Endothelial cell of umbilical vein (primary cell): ENCODE results near the gene ATXN1. TPM values are rescaled to one million over a fixed set of nuclear protein-coding genes. Genes with fewer than 3 reads are reported as not detected.

Experiments used
- BruUV-seq: library from RNA; stranded (reverse); fragments of 400-500 nt; replicated peaks from 2 replicates; lab custom pipeline; 2021; lab: Mats Ljungman, UMichigan
- CTCF ChIA-PET: fragments of 300-600, 350-600 bp; sonication (Branson Sonifier 250); formaldehyde crosslinking; loops from one replicate; lab custom pipeline; 2021; ENCODE audit warnings: antibody characterized with exemption, inconsistent platforms; lab: Charles Lee
- POLR2A ChIA-PET: fragments of 300-600, 350-600 bp; sonication (Branson Sonifier 250); formaldehyde crosslinking; loops from one replicate; lab custom pipeline; 2021; ENCODE audit warnings: antibody characterized with exemption, inconsistent platforms; lab: Charles Lee
- DNase-seq: peaks from one replicate; pipeline ENCODE4 v3.0.0-alpha.2; 2011; ENCODE audit warnings: low read depth, low spot score
- FAIRE-seq: peaks from 2 replicates; lab custom pipeline; 2011; peaks lifted over from hg19 to GRCh38; lab: Jason Lieb, UNC
- H2AFZ ChIP-seq: 2 replicates; pipeline ENCODE4 v1.6.0; 2012; ENCODE audit warnings: low read depth, low read length, control low read depth, inconsistent platforms
- H3K27ac ChIP-seq: 2 replicates; pipeline ENCODE4 v1.5.1; 2011; ENCODE audit warnings: low read depth, mild to moderate bottlenecking, control low read depth, low read length, moderate library complexity; ENCODE audit not compliant: insufficient read depth
- H3K27me3 ChIP-seq, 2 experiments: 2 replicates each; pipeline versions ENCODE4 v1.6.0 to v1.6.1; 2011; ENCODE audit warnings: low read length in 2 of 2, mixed read lengths in 1 of 2; ENCODE audit not compliant: control insufficient read depth in 2 of 2, insufficient read depth in 2 of 2
- H3K36me3 ChIP-seq, 2 experiments: 2 replicates in 1 of 2; 3 replicates in 1 of 2; pipeline ENCODE4 v1.5.1; 2011; ENCODE audit warnings: low read length in 2 of 2, mild to moderate bottlenecking in 1 of 2, moderate library complexity in 1 of 2; ENCODE audit not compliant: control insufficient read depth in 2 of 2, insufficient read depth in 2 of 2; ENCODE audit errors: extremely low read depth in 1 of 2
- H3K4me1 ChIP-seq: 3 replicates; pipeline ENCODE4 v1.5.1; 2011; ENCODE audit warnings: mild to moderate bottlenecking, low read length; ENCODE audit not compliant: control insufficient read depth, insufficient read depth; ENCODE audit errors: extremely low read depth
- H3K4me2 ChIP-seq: 2 replicates; pipeline ENCODE4 v1.6.1; 2011; ENCODE audit warnings: low read length, control low read depth, mixed read lengths; ENCODE audit not compliant: insufficient read depth
- H3K4me3 ChIP-seq, 3 experiments: fragments of 200-600 bp in 1 of 3; sonication (generic), shearing (Covaris generic) in 1 of 3; replicated peaks in 1 of 3; 2 replicates each; pipeline ENCODE4 v1.5.1; 2011 to 2016; ENCODE audit warnings: control low read depth in 3 of 3, low read length in 3 of 3, mild to moderate bottlenecking in 2 of 3, inconsistent platforms in 1 of 3, low read depth in 1 of 3, moderate library complexity in 1 of 3; ENCODE audit not compliant: insufficient read depth in 1 of 3
- H3K79me2 ChIP-seq: 2 replicates; pipeline ENCODE4 v1.6.0; 2012; ENCODE audit warnings: low read length, inconsistent platforms; ENCODE audit not compliant: control insufficient read depth, insufficient read depth
- H3K9ac ChIP-seq: replicated peaks from 2 replicates; pipeline ENCODE3; 2011; ENCODE audit warnings: low read length, control low read depth; ENCODE audit not compliant: insufficient read depth; ENCODE audit errors: extremely low read depth
- H3K9me1 ChIP-seq: replicated peaks from 3 replicates; pipeline ENCODE4 v1.6.0; 2011; ENCODE audit warnings: mild to moderate bottlenecking, low read length; ENCODE audit not compliant: control insufficient read depth, insufficient read depth; ENCODE audit errors: extremely low read depth
- H3K9me3 ChIP-seq: replicated peaks from 2 replicates; pipeline ENCODE4 v1.5.1; 2012; ENCODE audit warnings: low read length, inconsistent platforms; ENCODE audit not compliant: control insufficient read depth, insufficient read depth
- H4K20me1 ChIP-seq: replicated peaks from 2 replicates; pipeline ENCODE3; 2011; ENCODE audit warnings: mild to moderate bottlenecking, low read length; ENCODE audit not compliant: control insufficient read depth, insufficient read depth; ENCODE audit errors: extremely low read depth
- CTCF ChIP-seq, 2 donors: IDR thresholded peaks; 1 replicate in 1 of 2; 2 replicates in 1 of 2; pipeline ENCODE4 v1.5.1; 2011; ENCODE audit warnings: low read length in 2 of 2, mild to moderate bottlenecking in 2 of 2, moderate library complexity in 2 of 2, control low read depth in 1 of 2, inconsistent platforms in 1 of 2, low read depth in 1 of 2; ENCODE audit not compliant: insufficient read depth in 1 of 2; ENCODE audit errors: extremely low read depth in 1 of 2
- EZH2 ChIP-seq: IDR thresholded peaks from 2 replicates; pipeline ENCODE4 v1.6.1; 2012; ENCODE audit warnings: borderline replicate concordance, low read depth, mild to moderate bottlenecking, moderate library complexity, low read length, inconsistent platforms; ENCODE audit not compliant: severe bottlenecking
- FOS ChIP-seq: IDR thresholded peaks from 2 replicates; pipeline ENCODE4 v1.6.1; 2011; ENCODE audit warnings: mild to moderate bottlenecking, low read length, moderate library complexity, borderline replicate concordance; ENCODE audit not compliant: insufficient read depth
- GATA2 ChIP-seq: IDR thresholded peaks from 2 replicates; pipeline ENCODE4 v1.7.0; 2011; ENCODE audit warnings: low read depth, mild to moderate bottlenecking, moderate library complexity, mixed read lengths, low read length; ENCODE audit not compliant: insufficient read length, insufficient read depth
- JUN ChIP-seq: IDR thresholded peaks from 2 replicates; pipeline ENCODE4 v1.6.1; 2011; ENCODE audit warnings: borderline replicate concordance, low read depth; ENCODE audit not compliant: insufficient read length, insufficient read depth
- MAX ChIP-seq: IDR thresholded peaks from 2 replicates; pipeline ENCODE4 v1.6.1; 2011; ENCODE audit not compliant: insufficient read depth, insufficient read length
- MYC ChIP-seq: IDR thresholded peaks from one replicate; pipeline ENCODE4 v1.6.1; 2011; ENCODE audit warnings: mild to moderate bottlenecking, low read depth, low read length
- POLR2A ChIP-seq: IDR thresholded peaks from 2 replicates; pipeline ENCODE4 v1.6.1; 2012; ENCODE audit warnings: low read depth, mild to moderate bottlenecking, control low read depth, low read length
- POLR2AphosphoS5 ChIP-seq: IDR thresholded peaks from 2 replicates; pipeline ENCODE4 v1.6.1; 2012; ENCODE audit warnings: low read depth, mild to moderate bottlenecking, control low read depth, low read length, moderate library complexity; ENCODE audit not compliant: insufficient read depth
- dilution Hi-C: fragments of 300-500 bp; cut with MboI; formaldehyde crosslinking; loops from one replicate; pipeline ENCODE4 v1.15.0; 2019; ENCODE audit warnings: low sequenced_read_pairs; ENCODE audit not compliant: extremely low pct_ligation_motif_present
- intact Hi-C: fragments of 100-400 bp; cut with micrococcal nuclease; formaldehyde crosslinking; loops from one replicate; pipeline ENCODE4 v1.10.0; 2022
- polyA plus RNA-seq, 4 experiments: library from polyadenylated mRNA; depleted of rRNA in 3 of 4; stranded (reverse) in 3 of 4; unstranded in 1 of 4; fragments of >200 nt; gene quantifications; 2 replicates each; pipeline versions ENCODE4 v1.2.1 to v1.2.3, GENCODE V29; 2011 to 2012; ENCODE audit warnings: missing spikeins in 1 of 4
- total RNA-seq: library from RNA; stranded (reverse); gene quantifications from 2 replicates; pipeline ENCODE4 v1.2.3, GENCODE V29; 2021

ATXN1 gene
- total and polyA plus RNA-seq, 2 donors (not counting 3 experiments of a cell fraction or from before 2014, with no cell fraction given): 16.4 to 33.0 TPM

- ChIA-PET CTCF (interaction anchor here (1.4 kb wide), 1 partner anchor 112 kb away, joined by 3 read pairs; no protein-coding TSS in a partner anchor), POLR2A (no interaction called here)
- Histone ChIP-seq H3K9me1 (no peaks in the 10 kb centered on the region), H3K27ac (no peak overlapping the region), H3K9ac (no peak overlapping the region), H3K27me3 (no peaks in the 10 kb centered on the region), H2AFZ (no peak overlapping the region), H4K20me1 (no peaks in the 10 kb centered on the region), H3K79me2 (no peaks in the 10 kb centered on the region), H3K9me3 (no peaks in the 10 kb centered on the region), H3K4me2 (no peak overlapping the region), H3K36me3 (no peaks in the 10 kb centered on the region), H3K4me3 (no peak overlapping the region), H3K4me1 (no peaks in the 10 kb centered on the region)
- no TSS peak for BruUV-seq
- TF ChIP-seq EZH2 (no peak), FOS (no peak), POLR2AphosphoS5 (no peak), MAX (no peak), POLR2A (no peak), GATA2 (no peak), JUN (no peak), CTCF (IDR thresholded peaks at IDR 0.05; ENCODE audit: extremely low read depth in 1 of 2, insufficient read depth in 1 of 2, low read depth in 1 of 2, low read length in 2 of 2) (no peak), MYC (no peak)
- DNase-seq (no peak), FAIRE-seq (no peak)
- intact Hi-C loops (no loop called here), dilution Hi-C loops (no loop called here)
Observed at GRCh38 chr6:16400248-16400760, 361.0 kb downstream of the ATXN1 start.
